ENCODE measurements around the gene SLC25A33.
"Not testable (repeated sequence)": the region's sequence is repeated elsewhere in the genome, so short reads cannot be mapped to it uniquely, and the experiment has no call there.

Gene SLC25A33

DNA sequence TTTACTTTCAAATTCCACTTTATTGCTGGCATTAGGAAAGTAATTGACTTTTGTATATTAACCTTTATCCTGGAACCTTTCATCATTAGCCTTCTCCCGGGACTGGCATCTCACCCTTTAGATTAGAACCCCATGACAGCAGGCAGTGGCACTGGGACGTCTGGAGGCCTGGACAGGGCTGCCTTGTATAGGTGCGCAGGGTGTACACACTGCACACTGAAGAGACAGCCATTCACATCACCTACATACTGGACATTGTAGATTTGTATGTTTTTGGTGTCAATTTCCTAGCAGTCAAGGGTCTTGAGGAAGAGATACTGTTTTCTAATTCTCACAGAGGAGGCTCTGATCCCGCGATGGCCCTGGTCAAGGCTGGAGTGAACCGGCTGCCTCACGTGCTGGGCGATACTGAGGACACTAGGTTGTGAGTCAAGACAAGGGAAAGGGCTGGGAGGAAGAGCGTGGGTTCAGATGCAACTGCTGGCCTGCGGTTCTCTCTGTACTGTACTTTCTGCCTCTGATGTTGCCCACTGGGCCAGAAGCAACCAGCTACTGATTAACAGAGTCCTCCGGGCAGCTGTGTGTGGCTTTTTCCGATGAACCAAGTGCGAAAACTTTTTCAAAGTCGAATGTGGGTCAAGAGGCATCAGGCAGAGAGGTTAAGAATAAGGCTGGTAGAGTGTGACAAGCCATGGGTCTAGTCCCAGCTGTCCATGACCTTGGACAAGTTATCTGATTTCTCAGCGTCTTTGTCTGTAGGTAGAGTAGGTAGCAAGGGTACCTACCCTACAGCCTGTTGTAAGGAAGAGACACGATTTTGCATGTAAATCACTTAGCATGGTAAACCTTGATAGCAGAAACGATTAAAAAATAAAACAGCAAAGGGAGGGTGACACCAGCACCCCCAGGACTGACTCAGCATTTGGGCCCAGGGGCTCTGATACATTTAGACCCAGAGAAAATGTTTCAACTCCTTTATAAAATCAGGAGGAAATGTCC lies 38.2 kb upstream of the SLC25A33 start:
- Histone ChIP-seq H3K36me3 (no peaks in the 10 kb centered on the region), H3K27ac (no peak overlapping the region), H3K4me3 (ENCODE audit: low read depth, low read length) (no peak overlapping the region), H3K9me3 (ENCODE audit: severe bottlenecking) (peaks cover 3% of the 10 kb centered on the region), H3K27me3 (ENCODE audit: insufficient read depth, low read depth, severe bottlenecking) (no peaks in the 10 kb centered on the region)
- no peak for DNase-seq
- TF ChIP-seq, protein P1, sequence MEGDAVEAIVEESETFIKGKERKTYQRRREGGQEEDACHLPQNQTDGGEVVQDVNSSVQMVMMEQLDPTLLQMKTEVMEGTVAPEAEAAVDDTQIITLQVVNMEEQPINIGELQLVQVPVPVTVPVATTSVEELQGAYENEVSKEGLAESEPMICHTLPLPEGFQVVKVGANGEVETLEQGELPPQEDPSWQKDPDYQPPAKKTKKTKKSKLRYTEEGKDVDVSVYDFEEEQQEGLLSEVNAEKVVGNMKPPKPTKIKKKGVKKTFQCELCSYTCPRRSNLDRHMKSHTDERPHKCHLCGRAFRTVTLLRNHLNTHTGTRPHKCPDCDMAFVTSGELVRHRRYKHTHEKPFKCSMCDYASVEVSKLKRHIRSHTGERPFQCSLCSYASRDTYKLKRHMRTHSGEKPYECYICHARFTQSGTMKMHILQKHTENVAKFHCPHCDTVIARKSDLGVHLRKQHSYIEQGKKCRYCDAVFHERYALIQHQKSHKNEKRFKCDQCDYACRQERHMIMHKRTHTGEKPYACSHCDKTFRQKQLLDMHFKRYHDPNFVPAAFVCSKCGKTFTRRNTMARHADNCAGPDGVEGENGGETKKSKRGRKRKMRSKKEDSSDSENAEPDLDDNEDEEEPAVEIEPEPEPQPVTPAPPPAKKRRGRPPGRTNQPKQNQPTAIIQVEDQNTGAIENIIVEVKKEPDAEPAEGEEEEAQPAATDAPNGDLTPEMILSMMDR (IDR thresholded peaks at IDR 0.05; ENCODE audit: low read depth, low read length): no peak

GRCh38 chr1:9503001-9503675 lies 36.1 kb upstream of the SLC25A33 start:
- DNase-seq: no peak
- H3K4me3 ChIP-seq (ENCODE audit: low read depth, low read length): no peak overlapping the region
- H3K36me3 ChIP-seq: no peaks in the 10 kb centered on the region
- H3K9me3 ChIP-seq (ENCODE audit: severe bottlenecking): peaks cover 3% of the 10 kb centered on the region
- TF ChIP-seq, protein P1 (IDR thresholded peaks at IDR 0.05; ENCODE audit: low read depth, low read length): no peak
- H3K27me3 ChIP-seq (ENCODE audit: insufficient read depth, low read depth, severe bottlenecking): no peaks in the 10 kb centered on the region
- no peak overlapping the region for H3K27ac ChIP-seq

DNA sequence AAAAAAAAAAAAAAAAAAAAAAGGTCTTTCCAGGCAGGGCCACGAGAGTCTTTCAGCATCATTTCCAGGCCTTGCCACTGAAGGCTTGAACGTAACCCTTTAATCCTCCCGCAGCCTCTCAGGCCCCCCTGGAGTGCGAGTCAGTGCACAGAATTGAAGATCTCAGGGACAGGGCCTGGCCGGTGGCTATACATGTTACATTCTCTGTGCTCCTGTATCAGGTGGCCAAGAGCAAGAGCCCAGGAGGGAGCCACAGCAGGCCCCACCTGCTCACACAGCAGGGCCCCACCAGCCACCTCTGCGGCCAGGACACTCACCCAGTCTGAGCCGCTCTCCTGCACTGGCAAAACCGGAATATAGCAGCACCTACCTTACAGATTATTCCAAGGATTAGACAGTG lies 34.1 kb upstream of the SLC25A33 start:
- H3K9me3 ChIP-seq (ENCODE audit: severe bottlenecking): no peaks in the 10 kb centered on the region
- H3K4me3 ChIP-seq (ENCODE audit: low read depth, low read length): peak overlapping the region; percentile 16; the same call in 1 of the 2 replicates
- H3K27ac ChIP-seq: peak overlapping the region; percentile 60
- H3K27me3 ChIP-seq (ENCODE audit: insufficient read depth, low read depth, severe bottlenecking): no peaks in the 10 kb centered on the region
- H3K36me3 ChIP-seq: no peaks in the 10 kb centered on the region
- peak; percentile 93 for DNase-seq
- TF ChIP-seq, protein P1 (IDR thresholded peaks at IDR 0.05; ENCODE audit: low read depth, low read length): no peak

- Histone ChIP-seq H3K27ac (no peak overlapping the region), H3K27me3 (ENCODE audit: insufficient read depth, low read depth, severe bottlenecking) (no peaks in the 10 kb centered on the region), H3K9me3 (ENCODE audit: severe bottlenecking) (no peaks in the 10 kb centered on the region), H3K4me3 (ENCODE audit: low read depth, low read length) (no peak overlapping the region), H3K36me3 (no peaks in the 10 kb centered on the region)
- TF ChIP-seq, protein P1 (IDR thresholded peaks at IDR 0.05; ENCODE audit: low read depth, low read length): no peak
- DNase-seq: no peak
Measured at GRCh38 chr1:9506901-9507300, 32.4 kb upstream of the SLC25A33 start.

- H3K27me3 ChIP-seq (ENCODE audit: insufficient read depth, low read depth, severe bottlenecking): no peaks in the 10 kb centered on the region
- no peak overlapping the region for H3K27ac ChIP-seq
- no peak overlapping the region for H3K4me3 ChIP-seq (ENCODE audit: low read depth, low read length)
- H3K36me3 ChIP-seq: no peaks in the 10 kb centered on the region
- DNase-seq: no peak
- TF ChIP-seq, protein P1 (IDR thresholded peaks at IDR 0.05; ENCODE audit: low read depth, low read length): no peak
- H3K9me3 ChIP-seq (ENCODE audit: severe bottlenecking): no peaks in the 10 kb centered on the region
Measured at GRCh38 chr1:9510130-9510529, 29.1 kb upstream of the SLC25A33 start.

GRCh38 chr1:9515550-9515949 lies 23.7 kb upstream of the SLC25A33 start:
- not testable (repeated sequence) for H3K9me3 ChIP-seq (ENCODE audit: severe bottlenecking); H3K4me3 ChIP-seq (ENCODE audit: low read depth, low read length); H3K27me3 ChIP-seq (ENCODE audit: insufficient read depth, low read depth, severe bottlenecking); H3K36me3 ChIP-seq; DNase-seq; H3K27ac ChIP-seq

Data from WERI-Rb-1 (cell line).